ENCODE data around the gene POU2F2. TPM values are rescaled to one million over a fixed set of nuclear protein-coding genes. Genes with fewer than 3 reads are reported as not detected.

The POU2F2 gene
- total RNA-seq, 1 experiment from 2014 or later, result 2.4 TPM

DNA sequence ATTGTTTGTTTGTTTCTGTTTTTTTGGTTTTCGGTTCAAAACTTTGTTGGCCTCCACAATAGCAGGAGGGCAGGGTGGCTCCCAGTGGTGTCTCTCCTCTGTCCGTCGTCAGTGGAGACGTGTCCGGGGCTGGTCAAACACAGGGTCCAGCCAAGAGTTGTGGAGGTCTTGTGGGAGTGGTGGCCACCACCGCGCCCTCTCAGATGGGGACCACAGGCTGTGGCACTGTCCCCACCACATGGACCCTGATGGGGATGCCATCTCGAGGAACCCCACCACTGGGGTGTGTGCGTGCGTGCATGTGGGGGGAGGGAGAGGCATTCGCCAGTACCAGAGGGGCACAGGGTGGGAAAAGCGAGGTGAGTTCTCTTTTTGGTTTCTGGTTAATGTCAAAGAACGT is 42.5 kb downstream of the POU2F2 start:
- ChIA-PET POLR2A (ENCODE audit: unreplicated experiment) (no interaction called here), CTCF (no interaction called here)
- Histone ChIP-seq H3K79me2 (ENCODE audit: low read length) (no peaks in the 10 kb centered on the region), H3K4me1 (ENCODE audit: insufficient read depth, low read length) (peaks cover 10% of the 10 kb centered on the region; the same call in 1 of the 2 replicates), H4K20me1 (ENCODE audit: low read length) (no peaks in the 10 kb centered on the region), H3K4me2 (ENCODE audit: low read length) (no peak overlapping the region), H3F3A (ENCODE audit: low read length, unreplicated experiment) (no peaks in the 10 kb centered on the region), H3K9me2 (replicated peaks; ENCODE audit: low read length) (no peaks in the 10 kb centered on the region), H3K4me3 (ENCODE audit: low read length) (no peak overlapping the region), H3K27ac (ENCODE audit: low read length) (no peak overlapping the region), H3K9me3 (ENCODE audit: low read length) (no peaks in the 10 kb centered on the region), H3K36me3 (ENCODE audit: low read depth, low read length) (no peaks in the 10 kb centered on the region), H2AFZ (ENCODE audit: low read length) (no peak overlapping the region), H3K9ac (ENCODE audit: low read length) (no peak overlapping the region), H3K27me3 (ENCODE audit: low read length) (no peaks in the 10 kb centered on the region)
- ATAC-seq, result no peak
- BruUV-seq (replicated peaks), result no TSS peak
- no peak for TF ChIP-seq EZH2phosphoT487 (IDR thresholded peaks at IDR 0.05; ENCODE audit: borderline replicate concordance, low read length)
- TF ChIP-seq, protein P1, sequence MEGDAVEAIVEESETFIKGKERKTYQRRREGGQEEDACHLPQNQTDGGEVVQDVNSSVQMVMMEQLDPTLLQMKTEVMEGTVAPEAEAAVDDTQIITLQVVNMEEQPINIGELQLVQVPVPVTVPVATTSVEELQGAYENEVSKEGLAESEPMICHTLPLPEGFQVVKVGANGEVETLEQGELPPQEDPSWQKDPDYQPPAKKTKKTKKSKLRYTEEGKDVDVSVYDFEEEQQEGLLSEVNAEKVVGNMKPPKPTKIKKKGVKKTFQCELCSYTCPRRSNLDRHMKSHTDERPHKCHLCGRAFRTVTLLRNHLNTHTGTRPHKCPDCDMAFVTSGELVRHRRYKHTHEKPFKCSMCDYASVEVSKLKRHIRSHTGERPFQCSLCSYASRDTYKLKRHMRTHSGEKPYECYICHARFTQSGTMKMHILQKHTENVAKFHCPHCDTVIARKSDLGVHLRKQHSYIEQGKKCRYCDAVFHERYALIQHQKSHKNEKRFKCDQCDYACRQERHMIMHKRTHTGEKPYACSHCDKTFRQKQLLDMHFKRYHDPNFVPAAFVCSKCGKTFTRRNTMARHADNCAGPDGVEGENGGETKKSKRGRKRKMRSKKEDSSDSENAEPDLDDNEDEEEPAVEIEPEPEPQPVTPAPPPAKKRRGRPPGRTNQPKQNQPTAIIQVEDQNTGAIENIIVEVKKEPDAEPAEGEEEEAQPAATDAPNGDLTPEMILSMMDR (conservative IDR thresholded peaks at IDR 0.05; ENCODE audit: low read depth, low read length), result no peak
- no peak for TF ChIP-seq EZH2 (IDR thresholded peaks at IDR 0.05; ENCODE audit: low read length, unreplicated experiment)
- intact Hi-C loops (cut with micrococcal nuclease), result no loop called here
- no peak for DNase-seq

DNA sequence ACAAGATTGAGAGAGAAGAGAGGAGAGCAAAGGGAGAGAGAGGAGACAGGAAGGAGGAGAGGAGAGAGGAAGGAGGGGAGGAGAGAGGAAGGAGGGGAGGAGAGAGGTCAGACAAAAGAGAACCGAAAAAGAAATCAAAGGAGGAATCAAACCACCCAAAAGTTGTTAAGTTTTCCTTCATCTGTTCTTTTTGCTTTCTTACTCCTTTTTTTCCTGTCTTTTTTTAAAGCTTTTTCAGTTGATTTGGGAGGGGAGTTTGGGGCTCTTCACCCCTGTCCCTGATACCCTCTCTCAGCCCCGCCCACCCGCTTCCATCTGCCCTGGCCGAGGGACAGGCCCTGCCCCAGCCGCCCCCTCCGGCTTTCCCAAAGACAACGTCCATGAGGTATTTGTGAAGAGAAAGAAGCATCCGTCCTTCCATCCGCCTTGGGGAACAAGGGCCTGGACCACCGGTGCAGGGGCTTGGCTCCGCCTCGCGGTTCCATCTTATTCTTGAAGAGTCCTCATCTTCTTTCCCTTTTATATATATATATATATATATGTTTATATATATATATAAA is 43.0 kb downstream of the POU2F2 start:
- intact Hi-C loops (cut with micrococcal nuclease), result no loop called here
- Histone ChIP-seq H3K79me2 (ENCODE audit: low read length) (no peaks in the 10 kb centered on the region), H2AFZ (ENCODE audit: low read length) (no peak overlapping the region), H3K27me3 (ENCODE audit: low read length) (no peaks in the 10 kb centered on the region), H3K9ac (ENCODE audit: low read length) (no peak overlapping the region), H3F3A (ENCODE audit: low read length, unreplicated experiment) (no peaks in the 10 kb centered on the region), H3K9me3 (ENCODE audit: low read length) (no peaks in the 10 kb centered on the region), H3K4me1 (ENCODE audit: insufficient read depth, low read length) (peaks cover 10% of the 10 kb centered on the region; the same call in 1 of the 2 replicates), H3K9me2 (replicated peaks; ENCODE audit: low read length) (no peaks in the 10 kb centered on the region), H4K20me1 (ENCODE audit: low read length) (no peaks in the 10 kb centered on the region), H3K4me3 (ENCODE audit: low read length) (no peak overlapping the region), H3K4me2 (ENCODE audit: low read length) (no peak overlapping the region), H3K27ac (ENCODE audit: low read length) (no peak overlapping the region), H3K36me3 (ENCODE audit: low read depth, low read length) (no peaks in the 10 kb centered on the region)
- DNase-seq (no peak), ATAC-seq (no peak)
- ChIA-PET CTCF (no interaction called here), POLR2A (ENCODE audit: unreplicated experiment) (no interaction called here)
- BruUV-seq (replicated peaks), result no TSS peak
- TF ChIP-seq EZH2phosphoT487 (IDR thresholded peaks at IDR 0.05; ENCODE audit: borderline replicate concordance, low read length), result no peak
- TF ChIP-seq, protein P1 (conservative IDR thresholded peaks at IDR 0.05; ENCODE audit: low read depth, low read length), result no peak
- no peak for TF ChIP-seq EZH2 (IDR thresholded peaks at IDR 0.05; ENCODE audit: low read length, unreplicated experiment)

DNA sequence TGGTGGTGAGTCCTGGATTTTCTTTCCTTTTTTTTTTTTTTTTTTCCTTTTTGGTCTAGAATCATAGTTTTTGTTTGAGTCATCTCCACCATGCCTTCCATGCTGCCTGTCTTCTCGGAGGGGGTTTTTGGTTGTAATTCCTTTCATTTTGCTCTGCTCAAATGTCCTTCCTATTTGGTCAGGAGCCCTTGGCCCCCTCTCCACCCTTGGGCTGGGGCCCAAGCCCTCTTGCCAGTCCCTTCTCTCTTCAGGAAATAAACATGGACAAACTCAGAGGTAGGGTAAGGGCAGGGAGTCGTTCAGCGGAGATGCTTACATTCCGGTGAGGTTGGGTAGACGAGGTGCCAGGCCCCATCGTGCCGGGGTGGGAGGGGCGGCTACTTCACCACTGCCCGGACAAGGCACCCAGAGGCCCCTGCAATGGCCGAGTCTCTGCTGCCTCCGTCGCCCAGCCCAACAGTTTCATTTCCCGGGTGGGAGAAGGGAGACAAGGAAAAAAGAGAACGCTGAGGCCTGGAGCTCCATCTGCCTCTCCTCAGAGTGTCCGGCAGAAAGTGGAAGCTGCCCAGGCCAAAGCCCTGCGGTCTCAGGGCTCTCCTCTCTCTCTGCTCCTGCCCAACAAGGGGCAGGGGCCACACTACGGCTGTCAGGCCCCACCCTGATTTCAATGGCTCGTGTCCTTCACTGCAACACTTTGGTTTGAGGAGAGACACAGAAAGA is 43.6 kb downstream of the POU2F2 start:
- Histone ChIP-seq H3K4me3 (ENCODE audit: low read length) (no peak overlapping the region), H2AFZ (ENCODE audit: low read length) (no peak overlapping the region)
- no peak for ATAC-seq

More for the DNA sequence above, 43.6 kb downstream of the POU2F2 start:
- DNase-seq, result no peak
- H3K4me2 ChIP-seq (ENCODE audit: low read length), result no peak overlapping the region
- no peaks in the 10 kb centered on the region for H3K36me3 ChIP-seq (ENCODE audit: low read depth, low read length)
- H4K20me1 ChIP-seq (ENCODE audit: low read length), result no peaks in the 10 kb centered on the region
- H3F3A ChIP-seq (ENCODE audit: low read length, unreplicated experiment), result no peaks in the 10 kb centered on the region
- no TSS peak for BruUV-seq (replicated peaks)
- no peaks in the 10 kb centered on the region for H3K27me3 ChIP-seq (ENCODE audit: low read length)
- H3K27ac ChIP-seq (ENCODE audit: low read length), result no peak overlapping the region
- ChIA-PET POLR2A (ENCODE audit: unreplicated experiment) (no interaction called here), CTCF (no interaction called here)
- no peaks in the 10 kb centered on the region for H3K79me2 ChIP-seq (ENCODE audit: low read length)
- H3K9me3 ChIP-seq (ENCODE audit: low read length), result no peaks in the 10 kb centered on the region
- intact Hi-C loops (cut with micrococcal nuclease), result no loop called here
- H3K9ac ChIP-seq (ENCODE audit: low read length), result no peak overlapping the region
- no peak for TF ChIP-seq EZH2phosphoT487 (IDR thresholded peaks at IDR 0.05; ENCODE audit: borderline replicate concordance, low read length)
- TF ChIP-seq, protein P1 (conservative IDR thresholded peaks at IDR 0.05; ENCODE audit: low read depth, low read length), result no peak
- no peak for TF ChIP-seq EZH2 (IDR thresholded peaks at IDR 0.05; ENCODE audit: low read length, unreplicated experiment)
- no peaks in the 10 kb centered on the region for H3K9me2 ChIP-seq (replicated peaks; ENCODE audit: low read length)
- H3K4me1 ChIP-seq (ENCODE audit: insufficient read depth, low read length), result peaks cover 10% of the 10 kb centered on the region; the same call in 1 of the 2 replicates
